B cell (primary cell): ENCODE data around the gene YPEL5.

ENCODE experiments used
- CTCF ChIP-seq: fragments of 200-600 bp; IDR thresholded peaks from one replicate; pipeline ENCODE4 v1.8.0; 2022; ENCODE audit warnings: antibody characterized with exemption, mild to moderate bottlenecking
- EZH2 ChIP-seq: IDR thresholded peaks from 2 replicates; pipeline ENCODE4 v1.6.1; 2012; ENCODE audit warnings: borderline replicate concordance, low read depth, mild to moderate bottlenecking, moderate library complexity, low read length; ENCODE audit not compliant: insufficient read depth, poor library complexity, severe bottlenecking

- no peak for TF ChIP-seq CTCF
- no peak for TF ChIP-seq EZH2
Measured at GRCh38 chr2:30141136-30141535, 5.7 kb upstream of the YPEL5 start.
